ENCODE data around the gene COL9A3. TPM values are rescaled to one million over a fixed set of nuclear protein-coding genes. Genes with fewer than 3 reads are reported as not detected.

COL9A3 gene
- total and polyA plus RNA-seq, 5 experiments from 2014 or later, result 0.15 to 2.2 (median 1.2) TPM; not detected in 2

GRCh38 chr20:62822788-62823651, 6.2 kb downstream of the COL9A3 start:
- no peaks in the 10 kb centered on the region for H3K36me3 Mint-ChIP-seq
- H3K4me1 Mint-ChIP-seq, result peaks cover 0 to 9% (median 2%) of the 10 kb centered on the region in 4 donors
- peak in 1 of 10 donors; percentile 64 for DNase-seq
- peak in 1 of 2 donors; percentile 45 for ATAC-seq
- H3K27me3 Mint-ChIP-seq, result peaks cover 0 to 13% (median 0%) of the 10 kb centered on the region in 5 donors
- H3K27ac Mint-ChIP-seq, result peak overlapping the region in 3 of 10 donors; percentile 22 to 44 (median 31)
- POLR2A ChIA-PET, result no interaction called here
- H3K9me3 Mint-ChIP-seq, result no peaks in the 10 kb centered on the region
- H3K4me3 Mint-ChIP-seq, result peak overlapping the region in 2 of 10 donors; percentile 19 to 26

DNA sequence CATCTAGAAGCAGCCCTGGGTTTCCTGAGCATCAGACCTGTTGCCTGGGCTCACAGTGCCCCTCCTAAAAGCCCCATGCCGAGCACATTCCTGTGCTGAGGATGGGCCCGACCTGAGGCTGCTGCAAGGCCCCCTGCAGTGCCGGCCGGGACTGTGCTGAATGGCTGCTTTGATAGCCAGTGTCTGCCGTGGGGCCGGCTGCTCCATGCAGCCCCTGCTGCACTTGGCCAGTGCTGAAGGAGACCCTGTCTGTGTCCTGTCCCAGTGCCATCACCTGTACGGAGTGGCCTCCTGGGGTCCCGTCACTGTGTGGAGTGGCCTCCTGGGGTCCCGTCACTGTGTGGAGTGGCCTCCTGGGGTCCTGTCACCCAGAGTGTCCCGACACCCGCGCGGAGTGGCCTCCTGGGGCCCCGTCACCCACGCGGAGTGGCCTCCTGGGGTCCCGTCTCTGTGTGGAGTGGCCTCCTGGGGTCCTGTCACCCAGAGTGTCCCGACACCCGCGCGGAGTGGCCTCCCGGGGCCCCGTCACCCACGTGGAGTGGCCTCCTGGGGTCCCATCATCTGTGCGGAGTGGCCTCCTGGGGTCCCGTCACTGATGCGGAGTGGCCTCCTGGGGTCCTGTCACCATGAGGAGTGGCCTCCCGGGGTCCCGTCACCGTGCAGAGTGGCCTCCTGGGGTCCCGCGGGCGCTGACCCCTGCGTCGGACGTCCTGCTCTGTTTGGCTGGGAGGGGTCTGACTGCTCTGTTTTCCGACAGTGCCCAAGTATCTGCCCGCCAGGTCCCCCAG, 7.0 kb downstream of the COL9A3 start:
- no peak overlapping the region for H3K27ac Mint-ChIP-seq
- DNase-seq (peak in 1 of 10 donors; percentile 57), ATAC-seq (no peak)
- H3K27me3 Mint-ChIP-seq, result peaks cover 0 to 10% (median 0%) of the 10 kb centered on the region in 5 donors
- peaks cover 0 to 9% (median 2%) of the 10 kb centered on the region in 4 donors for H3K4me1 Mint-ChIP-seq
- no peaks in the 10 kb centered on the region for H3K36me3 Mint-ChIP-seq
- H3K4me3 Mint-ChIP-seq, result no peak overlapping the region
- H3K9me3 Mint-ChIP-seq, result no peaks in the 10 kb centered on the region
- POLR2A ChIA-PET, result no interaction called here

DNA sequence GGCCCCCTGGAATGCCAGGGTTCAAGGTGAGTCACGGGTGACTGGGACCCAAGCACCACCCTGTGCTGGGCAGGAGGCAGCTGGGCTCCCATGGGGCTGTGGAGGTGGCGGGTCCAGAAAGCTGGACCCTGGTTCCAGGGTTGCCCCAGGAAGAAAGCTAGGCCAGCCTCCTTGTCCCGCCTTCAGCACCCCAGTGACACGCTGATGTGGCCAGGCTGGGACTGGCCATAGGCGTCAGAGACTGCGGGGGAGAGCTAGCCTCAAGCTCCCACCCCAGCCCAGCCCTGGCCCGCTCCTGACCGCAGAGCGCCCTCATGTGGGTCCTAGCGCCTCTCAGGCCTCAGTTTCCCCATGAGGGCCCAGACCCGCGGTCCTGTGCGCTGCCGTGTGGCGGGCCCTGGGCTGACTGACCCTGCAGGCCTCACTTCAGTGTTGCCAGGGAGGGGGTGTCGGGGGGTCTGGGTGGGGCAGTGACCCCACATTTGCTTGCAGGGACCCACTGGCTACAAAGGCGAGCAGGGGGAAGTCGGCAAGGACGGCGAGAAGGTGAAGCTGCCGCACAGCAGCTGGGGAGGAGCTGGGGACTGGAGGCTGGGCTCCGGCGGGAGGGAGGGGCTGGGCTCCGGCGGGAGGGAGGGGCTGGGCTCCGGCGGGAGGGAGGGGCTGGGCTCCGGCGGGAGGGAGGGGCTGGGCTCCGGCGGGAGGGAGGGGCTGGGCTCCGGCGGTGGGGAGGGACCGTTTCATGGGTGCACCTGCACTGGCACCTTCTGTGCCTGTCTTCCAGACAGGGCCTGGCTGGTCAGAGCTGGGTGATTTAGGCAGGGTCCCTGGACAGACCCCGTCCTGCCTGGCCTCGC, 7.9 kb downstream of the COL9A3 start:
- H3K27ac Mint-ChIP-seq, result peak overlapping the region in 1 of 10 donors; percentile 24
- DNase-seq (peak in 6 of 10 donors; percentile 23 to 72 (median 44)), ATAC-seq (peak; percentile 76 to 81)
- POLR2A ChIA-PET, result interaction anchor here (1.3 kb wide), 1 partner anchor 10 kb away, joined by 4 read pairs; no protein-coding TSS in a partner anchor
- H3K27me3 Mint-ChIP-seq, result peaks cover 0 to 5% (median 0%) of the 10 kb centered on the region in 5 donors
- no peaks in the 10 kb centered on the region for H3K9me3 Mint-ChIP-seq
- peak overlapping the region in 7 of 10 donors; percentile 30 to 65 (median 53) for H3K4me3 Mint-ChIP-seq
- peaks cover 0 to 9% (median 2%) of the 10 kb centered on the region in 4 donors for H3K4me1 Mint-ChIP-seq
- H3K36me3 Mint-ChIP-seq, result no peaks in the 10 kb centered on the region

DNA sequence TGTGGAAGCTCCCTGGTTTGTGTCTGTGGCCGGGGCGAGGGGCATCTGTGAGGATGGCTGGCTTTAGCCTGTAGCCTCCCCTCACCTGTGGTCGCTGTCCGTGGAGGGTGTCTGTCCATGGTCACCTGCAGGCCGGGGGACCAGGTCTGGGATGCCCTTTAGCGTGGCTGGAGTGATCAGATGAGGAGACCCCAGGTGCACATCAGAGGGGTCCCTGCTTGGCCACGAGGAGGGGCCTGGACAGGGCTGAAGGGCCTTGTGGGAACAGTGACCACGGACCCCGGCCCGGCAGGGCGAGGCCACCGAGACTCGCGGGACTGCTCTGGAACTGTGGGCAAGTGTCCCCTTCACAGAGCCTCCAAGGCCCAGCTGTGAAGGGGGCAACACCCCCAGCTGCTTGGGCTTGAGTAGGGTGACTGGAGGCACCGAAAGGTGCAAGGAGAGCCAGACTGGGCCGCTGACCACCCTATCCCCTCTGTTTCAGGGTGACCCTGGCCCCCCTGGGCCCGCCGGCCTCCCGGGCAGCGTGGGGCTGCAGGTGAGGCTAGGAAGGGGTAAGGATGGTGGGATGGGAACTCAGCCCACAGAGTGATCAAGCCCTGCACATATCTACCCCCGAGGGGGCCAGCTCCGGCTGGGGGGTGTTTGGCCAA, 8.6 kb downstream of the COL9A3 start:
- no peaks in the 10 kb centered on the region for H3K9me3 Mint-ChIP-seq
- H3K27me3 Mint-ChIP-seq, result no peaks in the 10 kb centered on the region
- H3K4me1 Mint-ChIP-seq, result peaks cover 0 to 9% (median 2%) of the 10 kb centered on the region in 4 donors
- DNase-seq, result peak in 1 of 10 donors; percentile 60
- peak overlapping the region in 1 of 10 donors; percentile 13 for H3K27ac Mint-ChIP-seq
- ATAC-seq, result no peak
- H3K36me3 Mint-ChIP-seq, result no peaks in the 10 kb centered on the region
- POLR2A ChIA-PET, result interaction anchor here (1.3 kb wide), 1 partner anchor 10 kb away, joined by 4 read pairs; no protein-coding TSS in a partner anchor
- H3K4me3 Mint-ChIP-seq, result peak overlapping the region in 1 of 10 donors; percentile 22

DNA sequence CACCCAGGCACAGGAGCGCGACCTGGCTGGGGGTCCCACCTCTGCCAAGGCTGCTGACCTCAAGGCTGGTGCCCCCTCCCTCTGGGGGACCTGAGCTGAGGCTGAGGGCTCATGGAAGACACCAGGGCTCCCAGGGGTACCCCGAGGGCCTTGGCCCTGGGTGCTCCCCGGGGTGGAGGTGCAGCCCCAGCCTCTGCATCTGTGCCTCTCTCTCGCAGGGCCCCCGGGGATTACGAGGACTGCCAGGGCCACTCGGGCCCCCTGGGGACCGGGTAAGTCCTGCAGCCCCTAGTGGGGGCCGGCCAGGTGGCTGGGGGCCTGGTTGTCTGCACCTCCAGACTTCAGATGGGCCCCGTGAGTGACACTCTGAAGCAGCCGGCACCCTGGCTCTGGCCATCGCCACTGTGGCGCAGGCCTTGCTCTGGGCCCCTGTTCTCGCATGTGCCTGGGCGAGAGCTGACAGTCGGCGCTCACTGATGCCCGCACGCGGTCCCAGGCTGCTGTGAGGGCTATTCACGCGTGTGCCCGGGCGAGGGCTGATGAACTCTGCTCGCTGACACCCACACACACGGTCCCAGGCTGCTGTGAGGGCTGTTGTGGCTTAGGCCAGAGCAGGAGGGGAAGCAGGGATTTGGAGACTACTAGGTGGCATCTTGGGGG, 9.3 kb downstream of the COL9A3 start:
- Mint-ChIP-seq H3K27me3 (no peaks in the 10 kb centered on the region), H3K4me1 (peaks cover 0 to 9% (median 2%) of the 10 kb centered on the region in 4 donors), H3K27ac (no peak overlapping the region), H3K4me3 (no peak overlapping the region), H3K9me3 (no peaks in the 10 kb centered on the region), H3K36me3 (no peaks in the 10 kb centered on the region)
- POLR2A ChIA-PET, result no interaction called here
- DNase-seq, result peak in 1 of 10 donors; percentile 61
- ATAC-seq, result no peak

DNA sequence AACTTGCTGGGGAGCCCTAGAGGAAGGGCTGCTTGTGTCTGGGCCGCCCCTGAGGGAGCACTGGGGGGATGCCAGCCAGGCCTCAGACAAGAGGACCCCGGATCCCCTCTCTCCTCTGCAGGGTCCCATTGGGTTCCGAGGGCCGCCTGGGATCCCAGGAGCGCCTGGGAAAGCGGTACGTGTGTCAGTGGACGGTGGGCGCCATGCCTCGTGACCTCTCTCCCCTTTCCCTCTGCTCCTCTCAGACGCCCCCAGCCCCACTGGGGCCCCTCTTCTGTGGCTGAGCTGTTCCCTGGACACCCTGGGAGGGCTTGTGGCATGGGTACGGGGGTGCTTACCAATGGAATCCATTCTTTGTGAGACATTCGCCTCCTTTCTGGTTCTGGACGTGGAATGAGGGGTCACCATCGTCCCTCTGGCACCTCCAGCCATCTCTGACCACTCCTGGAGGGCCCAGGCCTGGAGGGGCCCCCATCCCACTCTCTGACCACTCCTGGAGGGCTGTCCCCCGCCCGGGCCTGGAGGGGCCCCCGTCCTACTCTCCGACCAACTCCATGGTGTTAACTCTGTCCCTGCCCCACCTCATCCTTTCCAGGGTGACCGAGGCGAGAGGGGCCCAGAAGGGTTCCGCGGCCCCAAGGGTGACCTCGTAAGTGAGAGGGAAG, 9.9 kb downstream of the COL9A3 start:
- Mint-ChIP-seq H3K27ac (no peak overlapping the region), H3K9me3 (no peaks in the 10 kb centered on the region), H3K4me1 (peaks cover 0 to 11% (median 4%) of the 10 kb centered on the region in 4 donors), H3K4me3 (no peak overlapping the region), H3K27me3 (no peaks in the 10 kb centered on the region), H3K36me3 (no peaks in the 10 kb centered on the region)
- ATAC-seq (no peak), DNase-seq (no peak)
- POLR2A ChIA-PET, result no interaction called here

DNA sequence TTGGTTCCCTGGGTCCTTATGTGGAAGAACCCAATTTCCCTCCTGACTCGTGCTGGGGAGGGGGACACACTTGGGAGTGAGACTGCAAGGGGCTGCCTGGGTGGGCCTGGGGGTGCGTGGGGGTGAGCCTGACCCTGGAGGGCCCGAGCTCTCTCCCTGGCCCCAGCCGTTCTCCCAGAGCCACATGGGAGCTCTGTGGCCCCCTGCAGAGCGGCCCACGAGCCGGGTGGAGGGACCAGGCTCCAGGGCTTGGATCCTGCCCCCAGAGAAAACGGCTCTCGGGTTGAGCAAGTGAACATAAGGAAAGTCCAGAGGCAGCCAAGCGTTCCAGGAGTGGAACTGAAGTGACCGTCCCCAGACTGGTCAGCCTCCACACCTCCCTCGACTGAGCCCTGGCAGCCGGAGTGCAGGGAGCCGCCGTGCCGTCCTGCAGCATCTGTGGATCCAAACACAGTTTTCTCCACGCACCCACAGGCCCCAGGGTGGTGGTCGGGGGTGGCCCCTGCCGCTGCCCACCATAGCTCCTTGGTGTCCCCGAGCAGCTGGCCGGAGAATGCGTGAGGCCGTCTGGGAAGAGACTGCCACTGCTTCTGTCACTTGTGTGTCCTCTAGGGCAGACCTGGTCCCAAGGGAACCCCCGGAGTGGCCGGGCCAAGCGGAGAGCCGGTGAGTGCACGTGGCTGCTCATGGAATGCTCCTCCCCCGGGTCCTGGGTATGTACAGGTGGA, 10.6 kb downstream of the COL9A3 start:
- POLR2A ChIA-PET, result no interaction called here
- no peaks in the 10 kb centered on the region for H3K27me3 Mint-ChIP-seq
- H3K27ac Mint-ChIP-seq, result no peak overlapping the region
- ATAC-seq (no peak), DNase-seq (peak in 1 of 10 donors; percentile 45)
- H3K9me3 Mint-ChIP-seq, result no peaks in the 10 kb centered on the region
- peaks cover 0 to 13% (median 6%) of the 10 kb centered on the region in 4 donors for H3K4me1 Mint-ChIP-seq
- H3K36me3 Mint-ChIP-seq, result no peaks in the 10 kb centered on the region
- no peak overlapping the region for H3K4me3 Mint-ChIP-seq

GRCh38 chr20:62828051-62828450, 11.2 kb downstream of the COL9A3 start:
- Mint-ChIP-seq H3K27me3 (no peaks in the 10 kb centered on the region), H3K4me1 (peaks cover 0 to 16% (median 7%) of the 10 kb centered on the region in 4 donors), H3K27ac (no peak overlapping the region), H3K9me3 (no peaks in the 10 kb centered on the region), H3K36me3 (no peaks in the 10 kb centered on the region), H3K4me3 (no peak overlapping the region)
- ATAC-seq (no peak), DNase-seq (peak in 1 of 10 donors; percentile 28)
- POLR2A ChIA-PET, result no interaction called here

GRCh38 chr20:62828511-62829230, 11.8 kb downstream of the COL9A3 start:
- Mint-ChIP-seq H3K9me3 (no peaks in the 10 kb centered on the region), H3K27me3 (no peaks in the 10 kb centered on the region)
- no peak for ATAC-seq

More at GRCh38 chr20:62828511-62829230, 11.8 kb downstream of the COL9A3 start:
- POLR2A ChIA-PET, result interaction anchor here (0.6 kb wide), 1 partner anchor 228 kb away, joined by 4 read pairs; no protein-coding TSS in a partner anchor
- Mint-ChIP-seq H3K4me1 (peaks cover 0 to 14% (median 6%) of the 10 kb centered on the region in 4 donors), H3K27ac (no peak overlapping the region), H3K36me3 (no peaks in the 10 kb centered on the region), H3K4me3 (no peak overlapping the region)
- DNase-seq, result peak in 1 of 10 donors; percentile 58

All from naive thymus-derived CD8-positive, alpha-beta T cell (primary cell).